Sigmoid colon (tissue), 7 donors: ENCODE results near the gene CTNNA1. TPM values are rescaled to one million over a fixed set of nuclear protein-coding genes. Genes with fewer than 3 reads are reported as not detected.

Source experiments
- DNase-seq: peaks from one replicate; pipeline ENCODE4 v3.0.0-alpha.2; 2019
- H3K27ac ChIP-seq, 4 donors: fragments of 200-600 bp; sonication (generic); one replicate each; pipeline ENCODE4 v1.5.1; 2016 to 2019; ENCODE audit warnings: mild to moderate bottlenecking in 1 of 4
- H3K27me3 ChIP-seq, 3 donors: fragments of 200-600 bp; sonication (generic); one replicate each; pipeline ENCODE4 v1.5.1; 2019; ENCODE audit warnings: mild to moderate bottlenecking in 1 of 3
- H3K36me3 ChIP-seq, 4 donors: fragments of 200-600 bp; sonication (generic); one replicate each; pipeline ENCODE4 v1.5.1; 2016 to 2019
- H3K4me1 ChIP-seq, 4 donors: fragments of 200-600 bp; sonication (generic); one replicate each; pipeline ENCODE4 v1.5.1; 2017 to 2019
- H3K4me3 ChIP-seq, 4 donors: fragments of 200-600 bp; sonication (generic); one replicate each; pipeline ENCODE4 v1.5.1; 2017 to 2019; ENCODE audit warnings: mild to moderate bottlenecking in 2 of 4, moderate library complexity in 1 of 4
- H3K9me3 ChIP-seq, 4 donors: fragments of 200-600 bp in 3 of 4; sonication (generic) in 3 of 4; one replicate each; pipeline versions ENCODE4 v1.5.1 to v1.6.1; 2013 to 2019
- EP300 ChIP-seq, 4 donors: sonication (generic); formaldehyde crosslinking; IDR thresholded peaks; one replicate each; pipeline ENCODE4 v1.6.1; 2017; ENCODE audit warnings: antibody characterized with exemption in 4 of 4
- POLR2A ChIP-seq, 2 donors: fragments of 450-650 bp; IDR thresholded peaks; one replicate each; pipeline ENCODE4 v1.6.1; 2016; ENCODE audit warnings: antibody characterized with exemption in 2 of 2, mild to moderate bottlenecking in 2 of 2, moderate library complexity in 2 of 2
- POLR2AphosphoS5 ChIP-seq, 4 donors: sonication (generic); formaldehyde crosslinking; IDR thresholded peaks; one replicate each; pipeline ENCODE4 v1.6.1; 2017; ENCODE audit warnings: antibody characterized with exemption in 4 of 4
- WGBS, 2 donors: extraction: QIAGEN DNeasy Blood & Tissue Kit; methylation state at CpG; one replicate each; pipeline ENCODE4 v1.1.7; 2013; 5-methylcytosine and 5-hydroxymethylcytosine counted together
- intact Hi-C: fragments of 100-400 bp; cut with DNase I; formaldehyde crosslinking; loops from one replicate; pipeline ENCODE4 v1.15.1; 2023
- polyA plus RNA-seq, 3 donors: library from polyadenylated mRNA; stranded (reverse); fragments of 200-250 nt; gene quantifications; one replicate each; pipeline ENCODE4 v1.2.3, GENCODE V29; 2013
- total RNA-seq, 4 donors: library from RNA; depleted of rRNA; stranded (reverse); fragments of >200 nt; gene quantifications; one replicate each; pipeline ENCODE4 v1.1.0, GENCODE V29; 2016
- TF ChIP-seq, protein P1 (sequence below), 4 experiments: fragments of 450-650 bp in 3 of 4; fragments of 200-600 bp in 1 of 4; IDR thresholded peaks; one replicate each; pipeline ENCODE4 v1.5.1; 2016 to 2019; ENCODE audit warnings: antibody characterized with exemption in 4 of 4, mild to moderate bottlenecking in 3 of 4, moderate library complexity in 2 of 4
- donor health status: healthy with polysubstance abuse.
- donor health status: Bipolar disorder and iron deficiency.
- donor health status: healthy.

The CTNNA1 gene
- total and polyA plus RNA-seq, 7 donors = 163 to 256 (median 188) TPM

DNA sequence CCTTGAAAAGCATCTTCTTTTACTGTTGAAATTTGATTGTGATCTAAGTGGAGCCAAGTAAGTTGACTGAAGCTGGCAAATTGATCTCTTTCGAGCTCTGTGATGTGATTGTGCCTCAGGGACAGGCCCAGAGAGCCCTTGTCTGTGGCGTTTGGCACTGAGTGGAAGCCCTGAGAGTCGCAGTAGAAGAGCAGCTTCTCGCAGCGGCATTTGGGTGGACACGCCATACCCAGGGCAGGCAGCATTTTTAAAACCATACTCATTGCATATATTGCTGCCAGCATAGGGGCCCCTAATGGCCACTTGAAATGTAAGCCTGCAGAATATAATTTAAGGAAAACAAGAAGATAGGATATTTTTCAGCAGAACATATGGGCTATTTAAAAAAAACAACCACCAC, 121.0 kb downstream of the CTNNA1 start:
- intact Hi-C loops = no loop called here
- 83 to 87% methylated on average over 6 of the region's 6 CpGs for WGBS, 2 donors
- H3K4me3 ChIP-seq = no peak overlapping the region
- H3K27me3 ChIP-seq = no peaks in the 10 kb centered on the region
- no peaks in the 10 kb centered on the region for H3K36me3 ChIP-seq
- H3K4me1 ChIP-seq = peaks cover 0 to 64% (median 47%) of the 10 kb centered on the region in 4 donors
- DNase-seq = no peak
- H3K27ac ChIP-seq = peak overlapping the region in 1 of 4 donors; percentile 47
- H3K9me3 ChIP-seq = no peaks in the 10 kb centered on the region
- TF ChIP-seq, protein P1, sequence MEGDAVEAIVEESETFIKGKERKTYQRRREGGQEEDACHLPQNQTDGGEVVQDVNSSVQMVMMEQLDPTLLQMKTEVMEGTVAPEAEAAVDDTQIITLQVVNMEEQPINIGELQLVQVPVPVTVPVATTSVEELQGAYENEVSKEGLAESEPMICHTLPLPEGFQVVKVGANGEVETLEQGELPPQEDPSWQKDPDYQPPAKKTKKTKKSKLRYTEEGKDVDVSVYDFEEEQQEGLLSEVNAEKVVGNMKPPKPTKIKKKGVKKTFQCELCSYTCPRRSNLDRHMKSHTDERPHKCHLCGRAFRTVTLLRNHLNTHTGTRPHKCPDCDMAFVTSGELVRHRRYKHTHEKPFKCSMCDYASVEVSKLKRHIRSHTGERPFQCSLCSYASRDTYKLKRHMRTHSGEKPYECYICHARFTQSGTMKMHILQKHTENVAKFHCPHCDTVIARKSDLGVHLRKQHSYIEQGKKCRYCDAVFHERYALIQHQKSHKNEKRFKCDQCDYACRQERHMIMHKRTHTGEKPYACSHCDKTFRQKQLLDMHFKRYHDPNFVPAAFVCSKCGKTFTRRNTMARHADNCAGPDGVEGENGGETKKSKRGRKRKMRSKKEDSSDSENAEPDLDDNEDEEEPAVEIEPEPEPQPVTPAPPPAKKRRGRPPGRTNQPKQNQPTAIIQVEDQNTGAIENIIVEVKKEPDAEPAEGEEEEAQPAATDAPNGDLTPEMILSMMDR (IDR thresholded peaks at IDR 0.05) = no peak
- TF ChIP-seq EP300 (IDR thresholded peaks at IDR 0.05) = no peak
- TF ChIP-seq POLR2AphosphoS5 (IDR thresholded peaks at IDR 0.05) = no peak
- no peak for TF ChIP-seq POLR2A (IDR thresholded peaks at IDR 0.05)

DNA sequence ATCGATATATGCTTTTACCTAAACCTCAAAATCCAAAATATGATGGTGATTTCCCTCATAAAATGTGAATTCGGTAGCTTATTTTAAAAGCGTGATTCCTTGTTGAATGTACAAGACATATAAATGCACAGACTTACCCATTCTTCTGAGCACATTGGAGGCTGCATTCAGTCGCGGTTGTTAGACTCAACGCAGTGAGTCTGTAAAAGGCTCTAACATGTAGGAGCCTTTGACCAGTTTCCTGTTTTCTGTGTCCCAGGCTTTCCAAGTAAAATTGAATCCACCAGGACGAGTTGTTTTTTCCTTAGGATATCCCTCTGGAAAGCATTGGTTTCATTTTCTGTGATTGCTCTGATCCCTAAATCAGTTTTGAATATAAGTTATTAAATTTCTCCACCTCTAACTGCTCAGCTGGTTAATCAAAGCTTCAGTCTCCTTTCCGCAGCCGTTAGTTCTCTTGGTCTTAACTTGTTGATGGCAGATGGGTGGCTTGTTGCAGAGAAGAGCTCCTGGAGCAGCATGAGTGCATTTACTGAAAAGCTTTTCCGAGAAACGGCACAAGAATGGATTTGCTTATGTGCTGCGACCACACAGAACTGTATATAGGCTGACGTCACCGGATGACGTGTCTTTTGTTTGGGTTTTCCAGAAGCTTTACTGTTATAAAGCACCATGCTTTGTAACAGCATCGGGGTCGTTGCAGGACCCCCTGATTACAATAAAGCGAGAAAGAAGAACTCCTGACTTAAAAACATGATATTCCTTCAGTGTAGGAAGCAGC, 121.7 kb downstream of the CTNNA1 start, which contains the start of gene LRRTM2:
LRRTM2 (minus strand) TSS at position 565 of the 781 bp plus-strand sequence; CDS start at position 141, 424 bp downstream.
- intact Hi-C loops = no loop called here
- Histone ChIP-seq H3K27ac (peak within 1 kb of the TSS in 3 of 4 donors; percentile 5 to 47 (median 34)), H3K36me3 (no peaks in the 10 kb centered on the region), H3K4me3 (peak within 1 kb of the TSS in 3 of 4 donors; percentile 17 to 34 (median 30)), H3K9me3 (no peaks in the 10 kb centered on the region), H3K27me3 (no peaks in the 10 kb centered on the region), H3K4me1 (peaks cover 0 to 62% (median 45%) of the 10 kb centered on the region in 4 donors)
- TF ChIP-seq POLR2A (IDR thresholded peaks at IDR 0.05) (no peak), EP300 (IDR thresholded peaks at IDR 0.05) (no peak), POLR2AphosphoS5 (IDR thresholded peaks at IDR 0.05) (peak in 1 of 4 donors; percentile 4)
- TF ChIP-seq, protein P1 (IDR thresholded peaks at IDR 0.05) = no peak
- 75 to 85% methylated on average over 18 of the region's 18 CpGs for WGBS, 2 donors
- no peak for DNase-seq

DNA sequence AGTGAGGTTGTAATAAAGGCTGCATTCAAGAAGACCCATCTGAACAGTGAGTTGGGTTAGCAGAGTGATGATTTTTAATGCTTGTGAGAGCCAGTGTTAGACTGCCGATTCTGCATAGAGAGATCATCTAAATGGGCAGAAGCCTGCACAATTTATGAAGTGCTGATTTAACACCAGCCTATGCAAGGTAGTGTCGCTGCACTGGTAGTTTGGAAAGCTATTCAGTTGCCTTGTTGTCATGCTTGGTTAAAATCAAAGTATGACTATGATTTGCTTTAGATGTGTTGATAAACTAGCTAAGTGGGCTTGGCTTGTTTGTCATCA, 122.3 kb downstream of the CTNNA1 start:
- no peaks in the 10 kb centered on the region for H3K9me3 ChIP-seq
- H3K4me1 ChIP-seq = peaks cover 0 to 57% (median 41%) of the 10 kb centered on the region in 4 donors
- no peaks in the 10 kb centered on the region for H3K27me3 ChIP-seq
- TF ChIP-seq POLR2AphosphoS5 (IDR thresholded peaks at IDR 0.05) (no peak), POLR2A (IDR thresholded peaks at IDR 0.05) (no peak), EP300 (IDR thresholded peaks at IDR 0.05) (no peak)
- TF ChIP-seq, protein P1 (IDR thresholded peaks at IDR 0.05) = no peak
- no peak for DNase-seq
- peak overlapping the region in 3 of 4 donors; percentile 5 to 47 (median 34) for H3K27ac ChIP-seq
- no peaks in the 10 kb centered on the region for H3K36me3 ChIP-seq
- 74 to 88% methylated on average over 2 of the region's 2 CpGs for WGBS, 2 donors
- H3K4me3 ChIP-seq = peak overlapping the region in 3 of 4 donors; percentile 17 to 34 (median 30)
- intact Hi-C loops = no loop called here

DNA sequence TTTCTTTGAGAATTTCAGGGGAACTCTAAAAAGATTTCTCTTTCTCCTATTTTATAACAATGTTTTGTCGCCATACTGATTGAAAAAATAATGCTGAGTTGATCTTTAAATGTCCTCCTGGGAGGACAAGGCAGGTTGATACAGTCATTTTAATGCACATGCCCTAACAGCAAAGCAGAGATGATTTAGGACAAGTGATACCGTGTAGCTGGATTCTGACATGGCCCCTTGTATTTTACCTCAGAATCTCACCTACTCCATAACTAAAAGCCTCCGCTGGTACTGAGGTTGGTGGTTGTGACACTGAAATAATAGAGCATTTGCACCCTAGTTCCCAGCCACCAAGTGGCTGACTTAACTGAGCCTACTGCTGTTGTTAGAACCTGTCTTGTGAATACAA, 122.7 kb downstream of the CTNNA1 start:
- DNase-seq = no peak
- Histone ChIP-seq H3K36me3 (no peaks in the 10 kb centered on the region), H3K27ac (peak overlapping the region in 1 of 4 donors; percentile 47), H3K4me3 (no peak overlapping the region), H3K9me3 (no peaks in the 10 kb centered on the region), H3K27me3 (no peaks in the 10 kb centered on the region), H3K4me1 (peaks cover 0 to 53% (median 37%) of the 10 kb centered on the region in 4 donors)
- intact Hi-C loops = no loop called here
- no peak for TF ChIP-seq POLR2A (IDR thresholded peaks at IDR 0.05)
- TF ChIP-seq EP300 (IDR thresholded peaks at IDR 0.05) = no peak
- TF ChIP-seq, protein P1 (IDR thresholded peaks at IDR 0.05) = no peak
- TF ChIP-seq POLR2AphosphoS5 (IDR thresholded peaks at IDR 0.05) = no peak
- WGBS, 2 donors = 88 to 94% methylated on average over 3 of the region's 3 CpGs
